GM10248 (cell line): ENCODE measurements around the gene GPR17.

Source experiments
- CTCF ChIA-PET: fragments of 300-600 bp; sonication (Branson Sonifier 250); formaldehyde crosslinking; extraction: SDS; loops from one replicate; lab custom pipeline; 2021; ENCODE audit warnings: antibody characterized with exemption; lab: Yijun Ruan, JAX
- POLR2A ChIA-PET: fragments of 350-650 bp; sonication (Branson Sonifier 250); formaldehyde crosslinking; extraction: SDS; loops from one replicate; lab custom pipeline; 2020; ENCODE audit warnings: antibody characterized with exemption; lab: Yijun Ruan, JAX
- DNase-seq: peaks from one replicate; pipeline ENCODE4 v3.0.0; 2012; ENCODE audit errors: extremely low spot score
- CTCF ChIP-seq: IDR thresholded peaks from 2 replicates; pipeline ENCODE4 v1.5.1; 2012; ENCODE audit warnings: mild to moderate bottlenecking, low read depth; ENCODE audit errors: extremely low read depth, missing control alignments, control extremely low read depth

GPR17 gene

GRCh38 chr2:127608061-127609030, 37.6 kb upstream of the GPR17 start:
- no peak for DNase-seq
- POLR2A ChIA-PET: no interaction called here
- CTCF ChIA-PET: interaction anchor here (1.0 to 1.4 kb wide), 2 partner anchors 17 to 42 kb away, joined by 4 to 10 read pairs; no protein-coding TSS in a partner anchor
- no peak for TF ChIP-seq CTCF

- TF ChIP-seq CTCF: no peak
- DNase-seq: no peak
- ChIA-PET POLR2A (no interaction called here), CTCF (interaction anchor here (1.0 kb wide), 1 partner anchor 23 kb away, joined by 4 read pairs; no protein-coding TSS in a partner anchor)
Observed at GRCh38 chr2:127609031-127609751, 36.8 kb upstream of the GPR17 start.

GRCh38 chr2:127609818-127610217, 36.1 kb upstream of the GPR17 start:
- no peak for DNase-seq
- CTCF ChIA-PET: interaction anchor here (1.0 to 1.7 kb wide), 3 partner anchors 18 to 23 kb away, joined by 3 to 7 read pairs (median 4); no protein-coding TSS in a partner anchor
- POLR2A ChIA-PET: no interaction called here
- TF ChIP-seq CTCF: no peak

GRCh38 chr2:127610561-127610960, 35.4 kb upstream of the GPR17 start:
- POLR2A ChIA-PET: no interaction called here
- no peak for TF ChIP-seq CTCF
- CTCF ChIA-PET: interaction anchor here (0.7 to 1.7 kb wide), 4 partner anchors 17 to 24 kb away, joined by 3 to 7 read pairs (median 4); no protein-coding TSS in a partner anchor

GRCh38 chr2:127611076-127611925, 34.7 kb upstream of the GPR17 start:
- DNase-seq: no peak
- no peak for TF ChIP-seq CTCF
- ChIA-PET POLR2A (no interaction called here), CTCF (interaction anchor here (0.7 to 1.8 kb wide), 5 partner anchors 9 to 20 kb away, joined by 3 to 7 read pairs (median 5); no protein-coding TSS in a partner anchor)

More at GRCh38 chr2:127610561-127610960, 35.4 kb upstream of the GPR17 start:
- no peak for DNase-seq
